GM18861 (cell line): Measurements from ENCODE around the gene NADSYN1.

Source experiments
- ATAC-seq: cut with Tn5 transposase; IDR thresholded peaks from one replicate; pipeline ENCODE4 v1.9.1; 2021; ENCODE audit not compliant: unreplicated experiment

Gene NADSYN1

GRCh38 chr11:71542879-71543777 lies 90.1 kb downstream of the NADSYN1 start:
- ATAC-seq, result no peak

GRCh38 chr11:71543866-71544265 lies 90.9 kb downstream of the NADSYN1 start:
- no peak for ATAC-seq

GRCh38 chr11:71544525-71545214 lies 91.7 kb downstream of the NADSYN1 start:
- no peak for ATAC-seq

GRCh38 chr11:71545405-71545966 lies 92.5 kb downstream of the NADSYN1 start:
- no peak for ATAC-seq

- ATAC-seq, result no peak
Observed at GRCh38 chr11:71548120-71548519, 95.1 kb downstream of the NADSYN1 start, which contains the start of gene KRTAP5-9. KRTAP5-9 (plus strand) TSS chr11:71548420; CDS start chr11:71548658, 238 bp downstream.

- ATAC-seq, result no peak
Observed at GRCh38 chr11:71548716-71549151, 95.7 kb downstream of the NADSYN1 start.
